MM.1S (cell line): ENCODE results near the gene NUDT21.
"Not testable (repeated sequence)": the region's sequence is repeated elsewhere in the genome, so short reads cannot be mapped to it uniquely, and the experiment has no call there.

ENCODE experiments used
- DNase-seq: peaks from one replicate; pipeline ENCODE4 v3.0.0-alpha.2; 2015
- H2AFZ ChIP-seq: fragments of 300-600 bp; sonication (generic); 2 replicates; pipeline ENCODE4 v1.6.0; 2016; ENCODE audit warnings: antibody characterized with exemption, low read length
- H3F3A ChIP-seq: fragments of 300-600 bp; sonication (generic); 2 replicates; pipeline ENCODE4 v1.6.1; 2016; ENCODE audit warnings: mild to moderate bottlenecking, antibody characterized with exemption, low read length, moderate library complexity, mixed read lengths; ENCODE audit not compliant: insufficient read depth
- H3K27ac ChIP-seq: fragments of 300-600 bp; sonication (generic); 2 replicates; pipeline ENCODE4 v1.5.1; 2016; ENCODE audit warnings: mild to moderate bottlenecking, low read length
- H3K27me3 ChIP-seq: fragments of 300-600 bp; sonication (generic); replicated peaks from 2 replicates; pipeline ENCODE4 v1.6.0; 2016; ENCODE audit warnings: low read length; ENCODE audit not compliant: insufficient read depth
- H3K36me3 ChIP-seq: fragments of 300-600 bp; sonication (generic); replicated peaks from 2 replicates; pipeline ENCODE4 v1.6.1; 2016; ENCODE audit warnings: mild to moderate bottlenecking, low read length, mixed read lengths; ENCODE audit not compliant: insufficient read depth
- H3K4me1 ChIP-seq: fragments of 300-600 bp; sonication (generic); 2 replicates; pipeline ENCODE4 v1.6.1; 2016; ENCODE audit warnings: low read length, mixed read lengths
- H3K4me2 ChIP-seq: fragments of 300-600 bp; sonication (generic); 2 replicates; pipeline ENCODE4 v1.6.0; 2016; ENCODE audit warnings: low read depth, low read length
- H3K4me3 ChIP-seq: fragments of 300-600 bp; sonication (generic); 2 replicates; pipeline ENCODE4 v1.5.1; 2016; ENCODE audit warnings: low read length, mixed read lengths
- H3K79me2 ChIP-seq: fragments of 300-600 bp; sonication (generic); 2 replicates; pipeline ENCODE4 v1.6.1; 2016; ENCODE audit warnings: mixed run types, low read length, mixed read lengths
- H3K9ac ChIP-seq: fragments of 300-600 bp; sonication (generic); 2 replicates; pipeline ENCODE4 v1.6.1; 2016; ENCODE audit warnings: low read length, mixed read lengths
- H3K9me2 ChIP-seq: fragments of 300-600 bp; sonication (generic); replicated peaks from 2 replicates; pipeline ENCODE4 v1.6.1; 2016; ENCODE audit warnings: mild to moderate bottlenecking, low read length, mixed read lengths; ENCODE audit not compliant: insufficient read depth
- H3K9me3 ChIP-seq: fragments of 300-600 bp; sonication (generic); replicated peaks from 2 replicates; pipeline ENCODE4 v1.6.1; 2016; ENCODE audit warnings: mild to moderate bottlenecking, low read length, mixed read lengths; ENCODE audit not compliant: insufficient read depth
- H4K20me1 ChIP-seq: fragments of 300-600 bp; sonication (generic); 2 replicates; pipeline ENCODE4 v1.6.1; 2016; ENCODE audit warnings: mild to moderate bottlenecking, low read length, moderate library complexity, mixed read lengths; ENCODE audit not compliant: insufficient read depth
- CTCF ChIP-seq: fragments of 300-600 bp; sonication (generic); IDR thresholded peaks from 2 replicates; pipeline ENCODE4 v1.5.1; 2016; ENCODE audit warnings: antibody characterized with exemption, low read length, mixed read lengths
- EZH2 ChIP-seq: fragments of 300-600 bp; sonication (generic); optimal IDR thresholded peaks from 2 replicates; pipeline ENCODE3; 2017; ENCODE audit warnings: low read depth, mild to moderate bottlenecking, antibody characterized with exemption, low read length, mixed read lengths
- EZH2phosphoT487 ChIP-seq: fragments of 300-600 bp; sonication (generic); IDR thresholded peaks from 2 replicates; pipeline ENCODE4 v1.6.1; 2018; ENCODE audit warnings: antibody characterized with exemption, low read length

Gene NUDT21

GRCh38 chr16:56399486-56399885, 51.6 kb downstream of the NUDT21 start:
- DNase-seq = no peak
- TF ChIP-seq EZH2phosphoT487 (no peak), CTCF (no peak), EZH2 (no peak)
- Histone ChIP-seq H3K9ac (no peak overlapping the region), H4K20me1 (no peaks in the 10 kb centered on the region), H3K9me2 (no peaks in the 10 kb centered on the region), H3K4me2 (no peak overlapping the region), H2AFZ (no peak overlapping the region), H3K27me3 (no peaks in the 10 kb centered on the region), H3K27ac (no peak overlapping the region), H3K9me3 (no peaks in the 10 kb centered on the region), H3K79me2 (no peaks in the 10 kb centered on the region), H3K36me3 (no peaks in the 10 kb centered on the region), H3K4me3 (no peak overlapping the region), H3F3A (no peaks in the 10 kb centered on the region), H3K4me1 (no peaks in the 10 kb centered on the region)

- no peak for TF ChIP-seq EZH2
- no peak for TF ChIP-seq EZH2phosphoT487
- TF ChIP-seq CTCF = no peak
- H3F3A ChIP-seq = no peaks in the 10 kb centered on the region
- no peaks in the 10 kb centered on the region for H3K36me3 ChIP-seq
- H4K20me1 ChIP-seq = no peaks in the 10 kb centered on the region
- H3K4me3 ChIP-seq = no peak overlapping the region
- no peaks in the 10 kb centered on the region for H3K9me2 ChIP-seq
- H2AFZ ChIP-seq = no peak overlapping the region
- no peaks in the 10 kb centered on the region for H3K4me1 ChIP-seq
- H3K4me2 ChIP-seq = no peak overlapping the region
- H3K27ac ChIP-seq = no peak overlapping the region
- no peaks in the 10 kb centered on the region for H3K9me3 ChIP-seq
- H3K9ac ChIP-seq = no peak overlapping the region
- no peaks in the 10 kb centered on the region for H3K79me2 ChIP-seq
- H3K27me3 ChIP-seq = no peaks in the 10 kb centered on the region
- no peak for DNase-seq
Measured at GRCh38 chr16:56399047-56399446, 52.1 kb downstream of the NUDT21 start.

GRCh38 chr16:56396724-56397123, 54.4 kb downstream of the NUDT21 start:
- H3K9me2 ChIP-seq, H3K4me1 ChIP-seq, H4K20me1 ChIP-seq, H3K27ac ChIP-seq, H3K9ac ChIP-seq, H3K36me3 ChIP-seq, H3K9me3 ChIP-seq, H3K4me3 ChIP-seq, H3F3A ChIP-seq, H3K4me2 ChIP-seq, H3K79me2 ChIP-seq, H2AFZ ChIP-seq, H3K27me3 ChIP-seq, DNase-seq: not testable (repeated sequence)

- Histone ChIP-seq H4K20me1 (no peaks in the 10 kb centered on the region), H3K27ac (no peak overlapping the region), H3K9me3 (no peaks in the 10 kb centered on the region), H3K36me3 (no peaks in the 10 kb centered on the region), H3F3A (no peaks in the 10 kb centered on the region), H3K79me2 (no peaks in the 10 kb centered on the region), H3K9ac (no peak overlapping the region), H2AFZ (no peak overlapping the region), H3K4me3 (no peak overlapping the region), H3K9me2 (no peaks in the 10 kb centered on the region), H3K4me2 (no peak overlapping the region), H3K27me3 (no peaks in the 10 kb centered on the region), H3K4me1 (no peaks in the 10 kb centered on the region)
- DNase-seq = no peak
- no peak for TF ChIP-seq CTCF
Measured at GRCh38 chr16:56389554-56389953, 61.6 kb downstream of the NUDT21 start.
